OCI-LY1 (cell line): Measurements from ENCODE around the gene SULT1E1.

Experiments used
- EZH2 ChIP-seq: fragments of 200-600 bp; sonication (generic), shearing (Covaris generic); IDR thresholded peaks from 2 replicates; pipeline ENCODE4 v1.8.0; 2017; ENCODE audit warnings: borderline replicate concordance, mixed run types, mild to moderate bottlenecking, antibody characterized with exemption, low read length, moderate library complexity, mixed read lengths
- TF ChIP-seq, protein P1 (sequence below): fragments of 200-600 bp; sonication (generic), shearing (Covaris generic); IDR thresholded peaks from 2 replicates; pipeline ENCODE4 v1.5.1; 2017; ENCODE audit warnings: mild to moderate bottlenecking, antibody characterized with exemption, low read length, moderate library complexity, mixed read lengths

GRCh38 chr4:69832326-69833030, 27.5 kb downstream of the SULT1E1 start:
- TF ChIP-seq, protein P1, sequence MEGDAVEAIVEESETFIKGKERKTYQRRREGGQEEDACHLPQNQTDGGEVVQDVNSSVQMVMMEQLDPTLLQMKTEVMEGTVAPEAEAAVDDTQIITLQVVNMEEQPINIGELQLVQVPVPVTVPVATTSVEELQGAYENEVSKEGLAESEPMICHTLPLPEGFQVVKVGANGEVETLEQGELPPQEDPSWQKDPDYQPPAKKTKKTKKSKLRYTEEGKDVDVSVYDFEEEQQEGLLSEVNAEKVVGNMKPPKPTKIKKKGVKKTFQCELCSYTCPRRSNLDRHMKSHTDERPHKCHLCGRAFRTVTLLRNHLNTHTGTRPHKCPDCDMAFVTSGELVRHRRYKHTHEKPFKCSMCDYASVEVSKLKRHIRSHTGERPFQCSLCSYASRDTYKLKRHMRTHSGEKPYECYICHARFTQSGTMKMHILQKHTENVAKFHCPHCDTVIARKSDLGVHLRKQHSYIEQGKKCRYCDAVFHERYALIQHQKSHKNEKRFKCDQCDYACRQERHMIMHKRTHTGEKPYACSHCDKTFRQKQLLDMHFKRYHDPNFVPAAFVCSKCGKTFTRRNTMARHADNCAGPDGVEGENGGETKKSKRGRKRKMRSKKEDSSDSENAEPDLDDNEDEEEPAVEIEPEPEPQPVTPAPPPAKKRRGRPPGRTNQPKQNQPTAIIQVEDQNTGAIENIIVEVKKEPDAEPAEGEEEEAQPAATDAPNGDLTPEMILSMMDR = no peak
- TF ChIP-seq EZH2 = no peak
